NCI-H2029 (cell line): Measurements from ENCODE around the gene MRPL2.

ENCODE experiments used
- DNase-seq: peaks from one replicate; lab custom pipeline; 2025; lab: John Stamatoyannopoulos, UW

MRPL2 gene

GRCh38 chr6:43021270-43022047 is 37.8 kb downstream of the MRPL2 start, which contains the start of gene RRP36:
Gene RRP36 (plus strand): TSS chr6:43021623. CDS start chr6:43021655, 32 bp downstream.
- DNase-seq: peak; percentile 69

GRCh38 chr6:43020847-43021246 is 38.4 kb downstream of the MRPL2 start:
- DNase-seq: no peak

DNA sequence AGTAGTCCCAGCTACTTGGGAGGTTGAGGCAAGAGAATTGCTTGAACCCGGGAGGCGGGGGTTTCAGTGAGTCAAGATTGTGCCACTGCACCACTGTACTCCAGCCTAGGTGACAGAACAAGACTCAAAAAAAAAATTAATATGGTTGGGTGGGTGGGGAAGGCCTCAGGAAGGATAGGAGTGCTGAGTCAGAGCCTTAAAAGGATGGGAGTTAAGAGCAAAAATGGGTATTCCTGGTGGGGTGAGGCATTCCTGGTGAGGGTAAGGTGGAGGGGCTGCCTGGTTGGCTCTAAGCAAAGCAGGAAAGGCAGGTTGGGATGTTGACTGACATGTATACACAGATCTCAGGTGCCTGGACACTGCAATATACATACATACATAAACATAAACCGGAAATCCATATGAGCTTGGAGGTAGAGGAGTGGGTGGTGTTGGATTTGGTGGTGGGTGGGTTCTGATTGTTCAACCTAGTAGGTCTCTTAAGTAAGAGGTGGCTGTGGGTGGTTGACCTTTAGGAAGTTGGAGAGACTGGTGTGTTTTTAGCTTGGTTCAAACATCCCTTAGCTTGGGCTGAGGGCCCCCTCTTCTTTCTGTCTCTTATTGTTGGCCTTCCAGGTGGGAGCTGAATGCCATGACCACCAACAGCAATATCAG is 39.1 kb downstream of the MRPL2 start:
- no peak for DNase-seq

GRCh38 chr6:43019152-43019551 is 40.1 kb downstream of the MRPL2 start:
- no peak for DNase-seq

- DNase-seq: no peak
Measured at GRCh38 chr6:43016943-43017334, 42.3 kb downstream of the MRPL2 start.

DNA sequence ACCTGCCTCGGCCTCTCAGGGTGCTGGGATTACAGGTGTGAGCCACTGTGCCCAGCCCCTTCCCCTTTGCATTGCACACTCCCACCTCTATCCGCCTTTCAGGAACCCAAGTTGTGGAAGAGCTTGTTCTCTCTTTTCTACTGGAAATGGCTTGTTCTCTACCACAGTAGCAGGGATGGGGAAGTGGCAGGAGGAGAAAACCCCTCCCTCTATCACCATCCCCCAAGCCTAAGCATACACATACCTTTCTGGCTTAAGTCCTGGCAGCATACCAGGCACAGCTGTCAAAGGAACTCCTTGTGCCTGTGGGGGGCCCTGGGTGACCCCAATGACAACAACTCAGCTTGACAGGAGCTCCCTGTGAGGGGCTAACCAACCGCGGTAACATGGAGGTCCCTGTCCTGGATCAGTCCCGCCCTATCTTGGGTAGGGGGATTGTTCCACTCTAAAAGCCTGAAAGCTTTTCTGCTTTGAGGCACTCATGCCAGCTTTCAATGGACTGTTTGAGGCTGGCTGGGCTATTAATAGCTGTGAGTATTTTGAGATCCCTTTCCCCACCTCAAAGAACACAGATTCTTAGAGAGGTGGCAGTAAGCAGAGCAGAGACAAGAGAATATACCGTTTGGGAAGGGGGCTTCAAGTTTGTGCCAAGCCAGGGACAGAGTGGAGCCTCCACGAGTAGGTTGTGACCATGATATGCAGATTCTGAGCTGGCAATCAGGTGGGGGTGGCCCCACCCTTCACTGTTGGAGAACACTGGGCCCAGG is 42.9 kb downstream of the MRPL2 start:
- DNase-seq: no peak

DNA sequence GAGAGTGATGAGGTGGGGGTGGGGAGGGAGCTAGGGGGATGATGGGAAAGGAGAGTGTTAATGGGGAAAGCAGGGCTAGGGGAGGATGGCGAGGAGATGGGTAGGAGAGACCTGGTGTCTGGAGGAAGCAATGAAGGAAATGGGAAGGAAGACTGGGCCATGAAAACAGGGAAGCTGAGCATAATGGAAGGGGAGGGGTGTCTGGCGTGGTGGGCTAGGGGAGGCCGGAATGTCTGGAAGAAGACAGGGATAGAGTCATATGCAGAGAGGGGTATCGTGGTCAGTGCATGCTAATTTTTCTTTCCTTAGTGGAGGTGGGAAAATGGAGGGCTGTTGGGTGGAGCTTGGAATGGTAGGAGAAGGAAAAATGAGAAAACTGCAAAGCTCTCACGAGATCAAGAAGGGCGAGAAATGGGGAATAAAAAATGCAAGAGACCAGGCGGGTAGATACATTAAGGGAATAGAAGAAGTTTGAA is 44.8 kb downstream of the MRPL2 start:
- DNase-seq: peak; percentile 2

GRCh38 chr6:43013843-43014433 is 45.3 kb downstream of the MRPL2 start, which contains the start of the genes KLHDC3 and MEA1:
Gene KLHDC3 (plus strand): TSS chr6:43014249. CDS start chr6:43017193, 2,944 bp downstream.
Gene MEA1 (minus strand): TSS chr6:43013946. CDS start chr6:43013813, 133 bp downstream.
- DNase-seq: peak; percentile 100

- DNase-seq: no peak
Measured at GRCh38 chr6:43013097-43013842, 46.0 kb downstream of the MRPL2 start.

GRCh38 chr6:43012364-43012763 is 46.9 kb downstream of the MRPL2 start:
- no peak for DNase-seq

DNA sequence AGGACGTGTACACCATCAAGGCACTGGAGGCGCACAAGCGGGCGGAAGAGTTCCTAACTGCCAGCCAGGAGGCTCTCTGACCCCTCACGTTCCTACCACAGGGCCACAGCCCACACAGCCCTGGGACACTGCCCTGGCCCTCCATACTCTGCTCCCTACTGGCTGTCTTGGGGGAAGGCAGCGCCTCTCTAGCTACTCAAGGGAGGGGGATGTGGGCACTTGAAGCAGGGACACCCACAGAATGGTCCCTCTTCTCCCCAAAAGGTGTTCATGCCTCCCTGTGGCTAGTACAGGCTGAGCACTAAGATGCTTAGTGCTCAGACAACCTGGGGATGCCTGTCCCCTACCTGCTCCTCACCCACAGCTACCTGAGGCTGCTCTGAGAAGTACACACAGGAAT is 48.0 kb downstream of the MRPL2 start:
- DNase-seq: no peak

DNA sequence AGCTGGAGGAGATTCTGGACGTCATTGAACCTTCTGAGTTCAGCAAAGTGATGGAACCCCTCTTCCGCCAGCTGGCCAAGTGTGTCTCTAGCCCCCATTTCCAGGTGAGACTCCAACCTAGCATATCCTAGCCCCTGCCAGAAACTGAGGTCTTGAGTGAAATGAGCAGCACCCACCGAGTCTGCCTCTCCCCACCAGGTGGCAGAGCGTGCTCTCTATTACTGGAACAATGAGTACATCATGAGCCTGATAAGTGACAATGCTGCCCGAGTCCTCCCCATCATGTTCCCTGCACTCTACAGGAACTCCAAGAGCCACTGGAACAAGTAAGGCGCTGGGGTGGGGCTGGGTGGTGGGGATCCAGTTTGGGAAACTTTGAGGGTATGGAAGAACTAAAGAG is 50.1 kb downstream of the MRPL2 start:
- peak; percentile 2 for DNase-seq

DNA sequence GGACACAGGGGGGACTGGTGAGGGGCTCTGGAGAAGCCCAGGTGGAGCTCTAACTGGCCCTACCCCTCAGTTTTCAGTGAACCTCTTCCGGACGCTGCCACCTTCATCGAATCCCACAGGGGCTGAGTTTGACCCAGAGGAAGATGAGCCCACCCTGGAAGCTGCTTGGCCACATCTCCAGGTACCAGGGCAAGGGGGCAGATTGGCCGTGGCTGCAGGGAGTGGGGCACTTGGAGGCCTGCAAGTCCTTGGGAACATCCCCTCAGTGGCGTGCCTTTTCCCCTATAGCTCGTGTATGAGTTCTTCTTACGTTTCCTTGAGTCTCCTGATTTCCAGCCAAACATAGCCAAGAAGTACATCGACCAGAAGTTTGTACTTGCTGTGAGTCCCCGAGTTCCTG is 52.1 kb downstream of the MRPL2 start:
- DNase-seq: no peak

GRCh38 chr6:43006251-43006650 is 53.0 kb downstream of the MRPL2 start:
- DNase-seq: no peak

DNA sequence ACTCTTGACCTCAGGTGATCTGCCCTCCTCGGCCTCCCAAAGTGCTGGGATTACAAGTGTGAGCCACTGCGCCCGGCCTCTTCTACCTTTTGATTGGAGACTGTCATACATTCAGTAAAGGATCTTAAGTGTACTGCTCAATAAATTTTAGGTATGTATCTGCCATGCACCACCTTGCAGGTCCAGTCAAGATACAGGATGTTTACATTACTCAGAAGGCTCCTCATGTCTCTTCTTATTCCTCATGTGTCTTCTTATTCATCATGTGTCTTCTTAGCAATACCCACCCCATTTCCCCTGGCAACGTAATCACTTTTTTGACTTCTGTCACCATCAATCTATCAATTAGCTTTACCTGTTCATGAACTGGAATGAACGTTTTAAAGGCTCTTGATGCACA is 53.4 kb downstream of the MRPL2 start:
- DNase-seq: no peak
